H1 (cell line): Measurements from ENCODE around the gene PRDX3. TPM values are rescaled to one million over a fixed set of nuclear protein-coding genes. Genes with fewer than 3 reads are reported as not detected.

Experiments
- CTCF ChIA-PET: fragments of 300-600 bp; sonication (Branson Sonifier 250); formaldehyde crosslinking; loops from one replicate; lab custom pipeline; 2021; ENCODE audit not compliant: partially characterized antibody; lab: Charles Lee
- POLR2A ChIA-PET: fragments of 300-600 bp; sonication (Branson Sonifier 250); formaldehyde crosslinking; loops from one replicate; lab custom pipeline; 2021; ENCODE audit warnings: inconsistent platforms; ENCODE audit not compliant: partially characterized antibody; lab: Charles Lee
- DNase-seq, 2 experiments: peaks; one replicate each; pipeline versions ENCODE4 v3.0.0 to v3.0.0-alpha.2; 2010 to 2022; ENCODE audit warnings: low spot score in 2 of 2, low read depth in 1 of 2, mixed read lengths in 1 of 2
- FAIRE-seq: peaks from 2 replicates; lab custom pipeline; 2011; peaks lifted over from hg19 to GRCh38; lab: Jason Lieb, UNC
- H2AFZ ChIP-seq: 2 replicates; pipeline ENCODE4 v1.8.1; 2012; ENCODE audit warnings: low read length, inconsistent platforms
- H2AK5ac ChIP-seq: 2 replicates; pipeline ENCODE4 v1.6.1; 2013; ENCODE audit warnings: low read depth, low read length
- H2BK120ac ChIP-seq: replicated peaks from 2 replicates; pipeline ENCODE3; 2013; ENCODE audit warnings: low read depth, low read length, inconsistent platforms
- H2BK12ac ChIP-seq: 2 replicates; pipeline ENCODE4 v1.6.1; 2013; ENCODE audit warnings: low read depth, low read length
- H2BK15ac ChIP-seq: 2 replicates; pipeline ENCODE4 v1.6.1; 2013; ENCODE audit warnings: low read length
- H2BK20ac ChIP-seq: 2 replicates; pipeline ENCODE4 v1.6.1; 2013; ENCODE audit warnings: low read length
- H2BK5ac ChIP-seq: 2 replicates; pipeline ENCODE4 v1.6.1; 2013; ENCODE audit warnings: low read depth, low read length
- H3K14ac ChIP-seq: 2 replicates; pipeline ENCODE4 v1.6.1; 2013; ENCODE audit warnings: inconsistent platforms; ENCODE audit not compliant: insufficient read length
- H3K18ac ChIP-seq: 2 replicates; pipeline ENCODE4 v1.6.1; 2013; ENCODE audit warnings: low read length; ENCODE audit errors: extremely low read depth
- H3K23ac ChIP-seq: 2 replicates; pipeline ENCODE4 v1.6.1; 2013; ENCODE audit warnings: inconsistent platforms; ENCODE audit not compliant: insufficient read length
- H3K23me2 ChIP-seq: 2 replicates; pipeline ENCODE4 v1.6.1; 2013; ENCODE audit warnings: low read depth, low read length
- H3K27ac ChIP-seq: 2 replicates; pipeline ENCODE4 v1.6.1; 2011; ENCODE audit warnings: low read depth, low read length, inconsistent platforms
- H3K27me3 ChIP-seq, 4 experiments: replicated peaks in 1 of 4; 1 replicate in 1 of 4; 2 replicates in 3 of 4; pipeline versions ENCODE4 v1.6.1 to v1.8.1; 2011 to 2013; ENCODE audit warnings: low read length in 3 of 4, mild to moderate bottlenecking in 3 of 4, inconsistent platforms in 2 of 4, mixed read lengths in 2 of 4, moderate library complexity in 1 of 4; ENCODE audit not compliant: control insufficient read depth in 3 of 4, insufficient read depth in 3 of 4; ENCODE audit errors: extremely low read depth in 1 of 4
- H3K36me3 ChIP-seq, 4 experiments: 2 replicates each; pipeline versions ENCODE4 v1.6.1 to v1.8.1; 2011 to 2013; ENCODE audit warnings: mild to moderate bottlenecking in 4 of 4, low read length in 3 of 4, moderate library complexity in 2 of 4, control low read depth in 1 of 4, inconsistent platforms in 1 of 4; ENCODE audit not compliant: insufficient read depth in 4 of 4, control insufficient read depth in 2 of 4
- H3K4ac ChIP-seq: replicated peaks from 2 replicates; pipeline ENCODE3; 2013; ENCODE audit warnings: low read length, low read depth, mixed read lengths, inconsistent platforms; ENCODE audit not compliant: insufficient read length
- H3K4me1 ChIP-seq, 4 experiments: replicated peaks in 1 of 4; 1 replicate in 1 of 4; 2 replicates in 3 of 4; pipeline versions ENCODE4 v1.6.1 to v1.8.1; 2011 to 2013; ENCODE audit warnings: low read length in 3 of 4, inconsistent platforms in 2 of 4, mixed read lengths in 1 of 4; ENCODE audit not compliant: insufficient read depth in 4 of 4, control insufficient read depth in 3 of 4
- H3K4me2 ChIP-seq, 2 experiments: 2 replicates each; pipeline versions ENCODE4 v1.6.1 to v1.8.1; 2011 to 2013; ENCODE audit warnings: low read depth in 2 of 2, low read length in 2 of 2, control low read depth in 1 of 2, inconsistent platforms in 1 of 2, mild to moderate bottlenecking in 1 of 2; ENCODE audit not compliant: insufficient read depth in 1 of 2
- H3K4me3 ChIP-seq, 4 experiments: fragments of 200-600, 300-600 bp in 1 of 4; sonication (generic), shearing (Covaris generic), sonication (Bioruptor Twin) in 1 of 4; 2 replicates each; pipeline versions ENCODE4 v1.5.1 to v1.8.1; 2011 to 2016; ENCODE audit warnings: low read length in 4 of 4, low read depth in 3 of 4, control low read depth in 2 of 4, inconsistent platforms in 2 of 4, mild to moderate bottlenecking in 2 of 4, mixed read lengths in 1 of 4, moderate library complexity in 1 of 4; ENCODE audit not compliant: insufficient read depth in 2 of 4; ENCODE audit errors: extremely low read depth in 1 of 4
- H3K56ac ChIP-seq: replicated peaks from 2 replicates; pipeline ENCODE3; 2013; ENCODE audit warnings: low read depth, mild to moderate bottlenecking, mixed read lengths, low read length, inconsistent platforms; ENCODE audit not compliant: insufficient read length
- H3K79me1 ChIP-seq: 2 replicates; pipeline ENCODE4 v1.6.1; 2013; ENCODE audit warnings: low read depth, low read length, control low read depth
- H3K79me2 ChIP-seq, 2 experiments: 2 replicates each; pipeline versions ENCODE4 v1.6.1 to v1.8.1; 2012 to 2013; ENCODE audit warnings: low read length in 2 of 2, mild to moderate bottlenecking in 2 of 2, inconsistent platforms in 1 of 2; ENCODE audit not compliant: insufficient read depth in 2 of 2, control insufficient read depth in 1 of 2
- H3K9ac ChIP-seq, 4 experiments: replicated peaks in 1 of 4; 1 replicate in 1 of 4; 2 replicates in 3 of 4; pipeline versions ENCODE4 v1.6.1 to v1.8.1; 2011 to 2013; ENCODE audit warnings: low read depth in 3 of 4, low read length in 3 of 4, control low read depth in 2 of 4, mild to moderate bottlenecking in 2 of 4, moderate library complexity in 2 of 4, inconsistent platforms in 1 of 4; ENCODE audit errors: extremely low read depth in 1 of 4
- H3K9me3 ChIP-seq, 2 experiments: 2 replicates each; pipeline versions ENCODE4 v1.6.1 to v1.8.1; 2012 to 2013; ENCODE audit warnings: mild to moderate bottlenecking in 2 of 2, moderate library complexity in 2 of 2, control low read depth in 1 of 2, inconsistent platforms in 1 of 2, low read depth in 1 of 2, low read length in 1 of 2, mixed read lengths in 1 of 2; ENCODE audit not compliant: insufficient read depth in 2 of 2
- H4K20me1 ChIP-seq, 2 experiments: replicated peaks in 1 of 2; 2 replicates each; pipeline versions ENCODE3 to v1.8.1; 2011 to 2013; ENCODE audit warnings: inconsistent platforms in 2 of 2, low read length in 2 of 2, mild to moderate bottlenecking in 1 of 2; ENCODE audit not compliant: insufficient read depth in 2 of 2, control insufficient read depth in 1 of 2
- H4K5ac ChIP-seq: 2 replicates; pipeline ENCODE4 v1.6.1; 2013; ENCODE audit warnings: low read length, low read depth, mixed read lengths, inconsistent platforms; ENCODE audit not compliant: insufficient read length
- H4K8ac ChIP-seq: 2 replicates; pipeline ENCODE4 v1.8.0; 2013; ENCODE audit warnings: mild to moderate bottlenecking, moderate library complexity, low read length, inconsistent platforms; ENCODE audit not compliant: insufficient read depth; ENCODE audit errors: extremely low read depth
- H4K91ac ChIP-seq: replicated peaks from 2 replicates; pipeline ENCODE3; 2013; ENCODE audit warnings: low read length, mixed read lengths, inconsistent platforms; ENCODE audit not compliant: insufficient read length
- WGBS, 2 experiments: shearing (Covaris generic) in 1 of 2; methylation state at CpG; one replicate each; pipeline versions ENCODE4 v1.1.6 to v1.1.7; 2013 to 2015; ENCODE audit warnings: low lambda C conversion rate in 2 of 2, mixed read lengths in 2 of 2, inconsistent platforms in 1 of 2, low coverage in 1 of 2, missing lambda C conversion rate in 1 of 2; ENCODE audit not compliant: insufficient replicate concordance in 2 of 2, insufficient coverage in 1 of 2, insufficient read length in 1 of 2; ENCODE audit errors: extremely low coverage in 1 of 2, missing lambda C conversion rate in 1 of 2; 5-methylcytosine and 5-hydroxymethylcytosine counted together
- polyA plus RNA-seq, 7 experiments: library from polyadenylated mRNA; depleted of rRNA in 3 of 7; stranded (reverse) in 5 of 7; unstranded in 2 of 7; fragments of >200 nt in 5 of 7; fragments of 200-250 nt in 2 of 7; gene quantifications; 1 replicate in 5 of 7; 2 replicates in 1 of 7; 4 replicates in 1 of 7; pipeline versions ENCODE4 v1.2.1 to v1.2.3, GENCODE V29; 2011 to 2013; ENCODE audit warnings: missing spikeins in 2 of 7, mixed read lengths in 2 of 7
- total RNA-seq: library from RNA; stranded (reverse); fragmentation: NEBNext Ultra II Directional; extraction: Animal tissue kit (Norgen Biotek cat#: 25700); gene quantifications from 2 replicates; pipeline ENCODE4 v1.2.1, GENCODE V29; 2021

The PRDX3 gene
- total and polyA plus RNA-seq, 2 of the 8 experiments (the other 6 are each of a cell fraction or from before 2014, with no cell fraction given), result 201 to 208 TPM

- H2BK120ac ChIP-seq, result no peak overlapping the region
- no peak overlapping the region for H3K14ac ChIP-seq
- no peak overlapping the region for H3K4ac ChIP-seq
- H3K23me2 ChIP-seq, result peaks cover 7% of the 10 kb centered on the region
- no peak overlapping the region for H4K91ac ChIP-seq
- ChIA-PET CTCF (interaction anchor here (0.6 to 10.9 kb wide), 42 partner anchors 7 to 516 kb away, joined by 3 to 272 read pairs (median 4); no protein-coding TSS in a partner anchor), POLR2A (interaction anchor here (0.7 to 1.6 kb wide), 8 partner anchors 8 to 318 kb away, joined by 3 to 5 read pairs (median 4); partner anchors contain the start of gene SFXN4)
- H3K36me3 ChIP-seq, result no peaks in the 10 kb centered on the region
- peak overlapping the region; percentile 11 to 94; a peak in 3 of 4 replicates for H3K4me2 ChIP-seq
- H2BK20ac ChIP-seq, result no peak overlapping the region
- H3K27me3 ChIP-seq, result peaks cover 5 to 17% (median 14%) of the 10 kb centered on the region in 4 experiments
- no peak overlapping the region for H3K9ac ChIP-seq
- WGBS, 2 experiments, result 67% methylated on average over 17 of the region's 17 CpGs; no CpG with 5 or more reads in 1 of the 2 experiments
- no peak overlapping the region; the same call in 1 of the 2 replicates for H3K18ac ChIP-seq
- H2BK15ac ChIP-seq, result no peak overlapping the region
- H3K79me2 ChIP-seq, result no peaks in the 10 kb centered on the region
- no peak overlapping the region for H3K23ac ChIP-seq
- peak in 1 of 2 experiments; percentile 62 for DNase-seq
- peaks cover 3 to 7% (median 5%) of the 10 kb centered on the region in 4 experiments; a peak in 6 of 7 replicates for H3K4me1 ChIP-seq
- no peak for FAIRE-seq
- no peak overlapping the region for H3K27ac ChIP-seq
- no peak overlapping the region for H4K5ac ChIP-seq
- no peak overlapping the region for H2BK5ac ChIP-seq
- peaks cover 0 to 5% of the 10 kb centered on the region in 2 experiments for H4K20me1 ChIP-seq
- H4K8ac ChIP-seq, result peak overlapping the region; percentile 28; the same call in 1 of the 2 replicates
- no peaks in the 10 kb centered on the region for H3K9me3 ChIP-seq
- no peaks in the 10 kb centered on the region for H3K79me1 ChIP-seq
- H3K4me3 ChIP-seq, result peak overlapping the region in 3 of 4 experiments; percentile 29 to 79 (median 62); a peak in 5 of 8 replicates
- H2BK12ac ChIP-seq, result no peak overlapping the region
- H3K56ac ChIP-seq, result no peak overlapping the region
- no peak overlapping the region for H2AK5ac ChIP-seq
- no peak overlapping the region for H2AFZ ChIP-seq
Measured at GRCh38 chr10:119205894-119206602, 27.4 kb upstream of the PRDX3 start.
